GM04503 (cell line): ENCODE data around the gene MRPS14.
"Not testable (repeated sequence)": the region's sequence is repeated elsewhere in the genome, so short reads cannot be mapped to it uniquely, and the experiment has no call there.

Experiments
- DNase-seq: peaks from one replicate; pipeline ENCODE4 v3.0.0-alpha.2; 2012; ENCODE audit warnings: low read depth

MRPS14 gene

DNA sequence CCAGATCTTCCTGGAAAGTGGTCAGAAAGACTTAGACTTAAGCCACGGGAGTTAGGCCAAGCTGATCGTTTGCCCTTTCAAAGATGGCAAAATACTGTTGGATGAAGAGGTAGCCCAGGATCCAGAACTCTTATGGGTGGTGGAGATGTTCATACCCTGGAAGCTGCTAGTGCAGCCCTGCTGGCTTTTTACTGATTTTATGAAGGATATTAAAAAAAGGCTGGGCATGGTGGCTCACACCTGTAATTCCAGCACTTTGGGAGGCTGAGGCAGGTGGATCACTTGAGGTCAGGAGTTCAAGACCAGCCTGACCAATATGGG is 657 bp upstream of the MRPS14 start:
- DNase-seq: not testable (repeated sequence)

DNA sequence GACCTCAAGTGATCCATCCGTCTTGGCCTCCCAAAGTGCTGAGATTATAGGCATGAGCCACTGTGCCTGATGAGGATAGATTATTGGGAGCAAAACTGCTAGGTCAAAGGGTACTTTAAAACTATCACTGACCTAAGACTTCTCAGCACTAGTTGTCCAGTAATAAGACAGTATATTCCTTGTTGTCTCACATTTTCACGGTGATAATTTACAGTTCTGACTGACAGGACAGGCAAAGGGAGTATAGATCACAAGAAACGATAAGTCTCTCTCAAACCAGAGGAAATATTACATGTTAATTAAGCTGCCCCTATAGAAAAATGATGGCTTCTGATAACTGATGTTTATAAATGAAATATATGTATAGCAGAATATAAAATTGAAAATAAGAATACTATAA is 3.7 kb downstream of the MRPS14 start:
- no peak for DNase-seq

DNA sequence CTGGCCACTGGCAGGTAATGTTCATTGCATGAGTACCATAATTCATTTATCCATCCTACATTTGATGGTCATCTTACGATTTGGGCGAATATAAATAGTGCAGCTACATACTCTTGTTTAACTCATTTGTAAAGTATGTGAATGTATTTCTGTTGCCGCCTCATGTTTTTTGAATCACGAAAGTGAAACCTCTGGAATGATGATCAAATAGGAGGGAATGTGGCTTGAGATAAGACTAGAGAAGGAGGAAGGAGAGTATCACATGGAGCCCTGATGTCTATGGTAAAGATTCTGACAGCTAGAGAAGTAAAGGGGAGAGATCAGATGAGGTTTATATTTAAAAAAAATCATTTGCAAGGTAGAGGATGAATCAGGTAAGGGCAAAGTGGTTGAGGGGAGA is 8.0 kb downstream of the MRPS14 start:
- DNase-seq: no peak

DNA sequence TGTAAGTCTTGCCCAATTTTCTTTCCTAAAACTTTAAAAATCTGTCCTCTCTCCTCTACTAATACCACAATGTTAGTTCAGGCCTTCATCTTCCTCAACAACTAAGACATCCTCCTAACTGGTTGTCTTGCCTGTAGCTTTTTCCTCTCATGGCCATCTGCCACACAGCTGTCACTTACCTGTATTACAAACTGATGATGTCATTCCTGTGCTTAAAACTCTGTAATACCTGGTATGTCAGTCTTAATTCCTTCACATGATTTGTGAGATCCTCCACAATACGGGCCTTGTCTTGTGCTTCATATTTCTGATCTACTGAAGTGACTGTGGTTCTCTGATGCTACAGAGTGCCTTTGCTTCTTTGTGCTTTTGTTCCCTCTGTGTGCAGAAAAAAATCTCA is 9.8 kb downstream of the MRPS14 start:
- DNase-seq: no peak

DNA sequence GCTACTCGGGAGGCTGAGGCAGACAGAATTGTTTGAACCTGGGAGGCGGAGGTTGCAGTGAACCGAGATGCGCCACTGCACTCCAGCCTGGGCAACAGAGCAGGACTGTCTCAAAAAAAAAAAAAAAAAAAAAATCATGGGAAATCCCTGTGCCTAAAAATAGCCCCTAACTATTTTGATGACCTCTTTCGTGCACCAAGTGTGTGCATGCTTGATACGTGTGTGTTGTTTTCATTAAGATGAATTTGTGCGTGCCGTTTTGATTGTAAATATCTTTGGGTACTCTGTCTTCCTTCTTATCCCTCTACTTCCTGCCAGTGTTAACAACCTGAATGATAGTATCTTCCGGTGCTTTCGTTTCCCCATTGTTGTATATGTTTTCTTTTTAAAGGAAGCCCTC is 13.7 kb downstream of the MRPS14 start:
- no peak for DNase-seq

DNA sequence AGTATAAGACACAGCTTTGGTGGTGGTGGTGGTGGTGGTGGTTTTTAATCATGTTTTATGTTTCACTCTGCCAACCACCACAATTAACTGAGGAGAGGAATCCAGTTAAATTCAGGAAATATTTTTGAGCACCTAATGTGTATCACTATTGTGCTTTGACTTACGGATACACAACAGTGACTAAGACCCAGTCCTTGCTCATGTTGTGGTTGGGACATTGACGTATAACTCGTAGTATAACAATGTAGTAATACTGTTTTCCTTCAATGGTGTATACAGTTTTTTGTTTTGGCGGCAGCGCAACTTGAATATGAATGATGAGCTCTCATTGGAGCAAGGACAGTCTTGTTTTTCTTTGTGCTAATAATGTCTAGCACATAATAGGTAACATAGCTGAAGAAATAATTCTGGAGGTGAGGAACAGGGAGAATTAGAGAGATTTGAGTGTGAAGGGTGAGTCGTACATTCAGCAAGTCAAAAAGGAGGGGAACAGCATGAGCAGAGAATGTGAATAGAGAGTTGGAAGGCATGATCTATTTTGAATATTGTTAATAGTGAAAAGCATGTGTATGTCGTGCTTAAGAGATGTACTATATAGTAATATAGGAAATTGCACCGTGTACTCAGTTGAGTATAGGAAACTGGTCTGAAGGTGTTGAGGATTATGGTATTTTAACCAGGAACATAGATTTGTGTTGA is 18.0 kb downstream of the MRPS14 start:
- no peak for DNase-seq

DNA sequence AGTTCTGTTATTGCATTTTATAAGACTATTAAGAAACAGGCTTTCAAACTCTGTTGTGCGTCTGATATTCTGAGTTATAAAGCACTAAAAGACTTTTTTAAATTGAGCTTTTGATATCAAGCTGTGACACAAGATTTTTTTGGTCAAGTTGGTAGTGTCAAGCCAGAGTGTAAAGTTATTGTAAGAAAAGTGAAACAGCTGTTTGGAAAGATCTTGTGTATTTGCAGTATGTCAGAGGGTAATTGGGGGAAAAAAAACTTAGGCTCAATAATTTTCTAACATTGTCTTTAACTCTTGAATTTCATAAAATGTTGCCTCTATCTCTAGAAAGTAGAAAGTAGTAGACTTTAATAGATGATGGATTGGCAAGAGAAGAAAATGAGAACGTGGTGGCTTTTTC is 19.7 kb downstream of the MRPS14 start:
- no peak for DNase-seq

DNA sequence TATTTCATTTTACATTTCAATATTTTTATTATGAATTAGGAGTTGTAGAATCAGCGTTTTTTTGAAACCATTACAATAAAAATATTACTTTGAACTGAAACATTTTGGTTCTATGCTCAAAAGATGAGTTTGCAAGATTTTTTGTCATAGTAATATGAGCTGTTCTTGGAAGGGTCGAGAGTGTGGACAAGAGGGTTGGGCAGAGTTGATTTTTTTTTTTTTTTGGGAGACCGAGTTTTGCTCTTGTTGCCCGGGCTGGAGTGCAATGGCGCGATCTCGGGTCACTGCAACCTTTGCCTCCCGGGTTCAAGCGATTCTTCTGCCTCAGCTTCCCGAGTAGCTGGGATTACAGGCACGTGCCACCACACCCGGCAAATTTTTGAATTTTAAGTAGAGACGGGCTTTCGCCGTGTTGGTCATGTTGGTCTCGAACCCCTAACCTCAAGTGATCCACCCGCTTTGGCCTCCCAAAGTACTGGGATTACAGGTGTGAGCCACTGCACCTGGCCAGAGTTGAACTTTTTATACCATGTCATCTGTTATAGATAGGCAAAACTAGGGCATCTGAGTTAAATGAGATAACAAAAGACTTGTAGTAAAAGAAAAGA is 20.2 kb downstream of the MRPS14 start:
- no peak for DNase-seq

DNA sequence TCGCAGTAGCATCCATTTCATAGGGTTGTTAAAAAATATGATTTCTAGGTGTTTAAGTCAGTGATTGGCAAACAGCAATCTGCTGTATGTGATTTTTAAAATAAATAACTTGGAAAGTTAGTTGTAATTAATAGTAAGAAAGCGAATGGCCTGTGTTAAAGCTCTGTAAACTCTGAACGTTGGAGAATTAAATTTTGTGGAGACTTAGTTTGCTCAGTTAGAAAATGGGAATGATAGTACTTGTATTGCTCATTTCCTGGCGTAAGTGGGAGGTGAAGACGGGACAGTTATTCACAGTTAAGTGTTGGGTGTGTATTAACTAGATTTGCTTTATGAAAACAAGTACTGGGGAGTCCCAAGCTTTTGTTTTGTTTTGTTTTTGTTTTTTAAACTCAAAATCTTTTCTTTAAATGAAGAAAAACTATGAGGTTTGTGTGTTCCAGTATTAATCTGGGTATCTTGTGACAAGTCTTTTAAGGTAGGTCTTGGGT is 22.5 kb downstream of the MRPS14 start:
- DNase-seq: no peak

DNA sequence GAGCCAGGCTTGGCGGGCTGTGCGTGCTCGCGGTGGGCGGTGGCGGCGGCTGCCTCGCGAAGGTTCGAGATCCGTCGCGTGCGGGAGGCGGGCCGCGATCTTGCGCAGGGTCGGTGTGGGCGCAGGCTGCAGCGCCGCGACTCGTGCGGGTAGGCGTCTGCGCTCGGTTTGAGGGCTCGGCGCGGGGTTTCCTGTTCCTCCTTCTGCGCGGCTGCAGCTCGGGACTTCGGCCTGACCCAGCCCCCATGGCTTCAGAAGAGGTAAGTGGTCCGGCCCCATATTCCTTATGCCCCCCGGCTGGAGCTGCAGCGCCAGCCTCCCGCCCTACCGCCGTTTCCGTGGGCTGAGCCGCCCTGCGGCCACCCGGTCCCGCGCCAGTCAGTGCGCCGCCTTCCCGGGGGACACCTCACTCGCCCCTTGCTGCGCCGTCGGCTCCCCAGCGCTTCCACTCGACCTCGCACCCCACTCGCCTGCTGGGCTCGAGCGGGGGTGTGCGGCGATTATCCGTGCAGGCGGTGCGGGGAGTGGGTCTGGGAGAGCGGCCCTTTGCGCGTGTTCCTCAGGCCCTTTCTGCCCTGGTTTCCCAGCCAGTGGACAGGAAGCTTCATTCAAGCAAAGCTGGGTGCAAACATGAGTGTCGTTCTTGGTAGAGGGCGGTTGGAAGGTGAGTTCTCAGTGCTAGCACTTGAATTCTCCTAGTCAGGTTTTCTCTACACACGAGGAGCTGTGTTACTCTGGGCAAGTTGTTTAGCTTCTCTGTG is 23.1 kb downstream of the MRPS14 start, which contains the start of gene CACYBP:
TSS of gene CACYBP (plus strand) at position 12 of the 761 bp plus-strand sequence. CDS start at position 246, 234 bp downstream.
- DNase-seq: no peak

DNA sequence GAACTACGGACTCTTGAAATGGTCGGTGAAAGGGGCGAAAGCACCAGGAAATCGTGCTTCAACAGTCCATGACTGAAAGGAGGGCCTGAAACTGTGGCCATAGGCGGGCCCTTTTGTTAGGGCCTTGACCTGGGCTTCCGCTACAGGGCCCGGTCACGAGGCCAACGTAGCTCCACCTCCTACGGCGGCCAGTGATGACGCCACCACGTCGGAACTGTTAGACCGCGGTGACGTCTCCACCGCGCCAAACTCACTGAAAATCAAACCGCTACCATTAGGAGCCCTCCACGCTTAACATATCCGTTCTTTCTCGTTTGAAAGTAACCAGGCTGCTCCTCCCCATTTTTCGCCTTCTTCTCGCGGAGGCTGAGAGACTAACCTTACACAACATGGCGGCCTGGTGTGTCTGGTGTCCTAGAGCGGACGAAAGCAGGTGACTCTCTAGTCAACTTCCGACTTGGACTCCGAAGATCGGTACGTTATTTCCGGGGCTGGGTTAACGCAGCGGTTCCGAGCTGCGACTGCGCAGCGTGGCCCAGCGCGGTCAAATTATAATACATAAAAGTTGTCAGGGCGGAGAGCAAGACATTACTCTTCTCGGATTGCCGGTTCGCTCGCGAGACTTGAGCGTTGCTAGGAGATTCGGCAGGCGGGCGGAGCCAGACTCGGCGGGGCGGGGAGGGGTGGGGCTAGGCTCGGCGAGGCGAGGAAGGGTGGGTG is 23.8 kb downstream of the MRPS14 start:
- peak; percentile 97 for DNase-seq

DNA sequence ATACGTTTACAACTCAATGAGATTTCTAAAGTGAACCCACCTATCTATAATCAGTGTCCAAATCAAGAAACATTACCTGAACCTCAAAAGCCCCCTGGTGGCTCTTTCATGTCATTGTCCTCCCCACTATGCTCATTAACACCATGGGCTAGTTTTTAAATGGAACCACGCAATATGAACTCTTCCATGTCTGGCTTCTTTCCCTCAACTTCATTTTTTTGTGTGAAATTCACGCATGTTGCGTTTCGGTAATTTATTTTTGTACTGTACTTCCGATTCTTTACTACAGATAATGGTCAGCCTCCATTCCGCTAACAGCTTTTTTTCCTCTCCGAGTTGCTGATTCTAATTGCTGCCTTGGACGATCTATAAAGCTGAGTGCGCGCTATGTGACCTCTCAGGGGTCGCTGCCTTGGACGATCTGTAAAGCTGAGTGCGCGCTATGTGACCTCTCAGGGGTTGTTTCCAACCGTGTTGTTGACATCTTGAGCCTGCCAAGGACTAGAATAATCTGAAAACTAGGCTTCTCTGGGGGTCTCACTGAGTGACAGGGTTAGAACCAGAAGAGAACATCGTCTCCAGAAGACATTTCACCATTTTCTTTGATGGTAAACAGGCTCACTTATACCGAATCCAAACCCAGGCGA is 24.5 kb downstream of the MRPS14 start:
- DNase-seq: no peak

DNA sequence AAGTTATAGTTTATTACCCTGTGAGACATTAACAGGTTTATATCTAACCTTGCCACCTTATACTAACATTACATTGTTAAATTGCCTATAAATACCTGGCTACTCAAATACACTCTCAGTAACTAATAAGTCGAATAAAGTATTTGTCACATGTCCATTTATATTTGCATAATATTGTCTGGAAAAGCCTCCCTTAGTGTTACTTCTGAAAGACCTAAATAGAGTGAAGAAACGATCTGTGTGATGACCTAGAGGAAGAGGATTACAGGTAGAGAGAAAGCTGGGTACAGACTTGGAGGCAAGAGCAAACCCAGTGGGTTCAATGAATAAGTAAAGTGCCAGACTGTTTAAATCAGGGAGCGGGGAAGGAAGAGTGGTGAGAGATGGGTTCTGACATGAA is 26.2 kb downstream of the MRPS14 start:
- no peak for DNase-seq

DNA sequence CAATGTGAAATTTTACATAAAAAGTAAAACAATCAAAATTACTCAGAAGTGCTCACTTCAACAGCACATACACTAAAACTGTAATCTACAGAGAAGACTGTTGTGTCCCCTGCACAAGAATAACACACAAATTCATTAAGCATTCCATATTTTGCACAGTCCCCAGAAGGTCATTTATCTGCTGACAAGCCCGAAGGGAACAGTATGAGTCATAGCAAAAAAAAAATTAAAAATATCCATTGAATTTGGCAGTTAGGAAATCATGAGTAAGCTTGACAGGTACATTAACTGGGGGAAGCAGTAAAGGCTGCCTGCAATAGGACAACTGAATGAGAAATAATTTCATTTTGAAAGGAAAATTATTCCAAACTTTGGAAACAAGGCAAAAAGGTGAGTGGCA is 26.7 kb downstream of the MRPS14 start:
- no peak for DNase-seq

DNA sequence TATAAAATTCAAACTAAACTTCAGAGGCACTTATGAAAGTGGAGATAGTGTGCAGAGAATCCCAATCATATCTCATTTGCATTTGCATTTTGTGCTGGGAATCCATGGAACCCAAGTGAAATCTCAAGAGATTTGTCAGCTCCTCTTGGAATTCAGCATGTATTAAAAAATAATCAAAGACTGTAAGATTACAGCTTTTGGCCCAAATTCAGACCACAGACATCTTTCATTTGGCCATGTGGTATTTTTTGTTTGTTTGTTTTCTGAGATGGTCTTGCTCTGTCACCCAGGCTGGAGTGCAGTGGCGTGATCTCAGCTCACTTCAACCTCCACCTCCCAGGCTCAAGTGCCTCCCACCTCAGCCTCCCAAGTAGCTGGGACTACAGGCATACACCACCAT is 27.3 kb downstream of the MRPS14 start:
- DNase-seq: peak; percentile 70

DNA sequence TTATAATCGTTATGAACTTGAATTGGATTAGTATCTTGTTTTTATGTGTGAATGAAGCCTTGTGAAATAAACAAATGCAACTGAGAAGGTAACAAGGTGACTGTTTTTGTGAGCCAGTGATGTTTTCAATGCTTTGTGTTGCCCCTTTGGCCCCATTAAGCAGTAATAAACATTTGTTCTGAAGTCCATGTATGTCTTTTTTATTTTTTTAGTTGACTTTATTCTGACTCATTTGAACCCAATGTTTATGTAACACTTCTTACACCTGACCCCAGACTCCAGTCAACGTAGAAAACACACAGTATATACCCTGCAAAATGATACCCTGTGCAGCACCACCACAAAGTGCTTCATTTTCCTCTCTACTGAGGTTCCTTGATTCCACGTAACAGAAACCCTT is 28.1 kb downstream of the MRPS14 start:
- no peak for DNase-seq

DNA sequence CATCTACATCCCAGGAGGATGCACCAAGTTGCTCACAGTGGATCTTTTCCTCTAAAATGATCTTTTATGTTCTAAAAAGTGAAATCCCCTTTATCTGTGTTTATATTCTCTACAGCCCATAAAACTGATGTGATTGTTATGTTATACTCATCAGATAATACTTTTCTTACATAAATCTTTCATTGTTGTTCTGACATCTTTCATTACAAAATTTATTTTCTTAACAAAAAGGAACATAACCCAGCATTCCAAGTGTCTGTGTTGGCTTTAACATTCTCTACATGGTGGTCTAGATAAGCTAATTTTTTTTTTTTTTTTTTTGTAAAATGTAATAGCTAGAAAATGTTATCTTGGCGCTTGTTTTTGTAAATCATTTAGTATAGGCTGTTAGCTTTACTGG is 31.8 kb downstream of the MRPS14 start:
- DNase-seq: no peak

DNA sequence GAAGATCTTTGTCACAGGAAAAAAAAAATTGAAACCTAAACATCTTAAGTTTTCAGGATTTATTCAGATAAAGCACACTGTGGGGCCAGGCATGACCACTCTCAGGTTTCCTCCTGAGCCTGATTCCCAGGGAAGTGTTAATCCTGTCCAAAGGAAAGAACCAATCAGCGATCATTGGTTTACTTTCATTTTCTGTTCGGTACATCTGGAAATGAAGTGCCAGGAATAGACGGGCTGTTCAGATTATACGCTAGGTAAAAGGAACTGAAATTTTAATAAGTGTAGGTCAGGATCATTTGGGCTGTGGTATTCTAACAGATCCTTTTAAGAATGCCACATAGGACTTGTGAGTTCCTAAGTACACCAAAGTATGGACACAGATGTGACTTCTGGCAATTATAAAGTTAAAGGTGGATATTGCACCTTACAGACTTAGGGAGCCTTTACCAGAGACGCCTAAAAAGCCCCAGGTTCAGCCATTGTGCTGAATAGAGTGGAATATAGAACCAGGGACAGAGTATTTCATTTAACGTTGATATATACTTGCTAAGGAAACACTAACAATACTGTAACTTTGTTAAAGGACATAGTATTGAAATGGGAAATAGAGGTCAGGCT is 32.7 kb downstream of the MRPS14 start:
- DNase-seq: no peak

DNA sequence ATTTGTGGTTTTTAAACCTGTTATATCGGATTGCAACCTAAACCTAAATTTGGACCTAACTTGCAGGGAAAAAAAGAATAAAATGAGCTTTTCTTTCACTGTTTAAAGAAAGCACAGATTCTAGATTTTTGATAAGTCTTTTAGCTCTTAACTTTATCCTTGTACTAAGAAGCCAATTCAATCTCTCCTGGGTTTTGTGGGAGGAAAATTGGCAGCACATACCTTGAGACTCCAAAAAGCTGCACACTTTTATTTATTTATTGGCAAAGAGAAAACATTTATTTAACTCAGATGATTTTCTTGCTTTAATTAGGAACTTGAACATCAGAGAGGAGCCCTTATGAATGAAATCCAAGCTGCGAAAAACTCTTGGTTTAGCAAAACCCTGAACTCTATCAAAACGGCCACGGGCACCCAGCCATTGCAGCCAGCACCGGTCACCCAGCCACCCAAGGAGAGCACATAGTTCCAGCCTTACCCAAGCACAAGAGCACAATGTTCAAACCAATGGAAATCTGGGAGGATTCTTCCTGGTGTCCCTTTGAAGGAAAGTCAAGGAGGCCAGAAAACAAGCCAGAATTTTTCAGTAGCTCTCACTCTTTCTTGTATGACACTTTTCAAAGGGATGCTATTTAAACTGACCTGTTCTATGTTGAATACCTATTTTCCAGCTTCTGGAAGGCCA is 33.5 kb downstream of the MRPS14 start:
- DNase-seq: no peak

DNA sequence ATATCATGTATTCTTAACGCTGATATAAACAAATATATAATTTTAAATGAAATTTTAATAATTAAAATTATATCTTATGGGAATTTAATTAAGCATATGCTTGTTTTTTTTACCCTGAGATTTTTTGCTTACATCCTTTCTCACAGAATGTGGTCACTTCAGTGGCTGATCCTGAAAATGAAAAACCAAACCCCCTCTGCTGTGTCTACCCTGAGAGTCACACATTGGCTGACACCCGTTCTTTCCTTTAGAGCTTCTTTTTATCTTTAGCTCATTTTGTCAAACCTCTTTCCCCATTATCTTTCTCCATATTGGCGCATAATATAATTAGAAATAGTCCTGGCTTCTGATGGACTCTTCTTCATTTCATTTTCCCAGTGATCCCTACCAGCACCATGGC is 34.2 kb downstream of the MRPS14 start:
- no peak for DNase-seq

DNA sequence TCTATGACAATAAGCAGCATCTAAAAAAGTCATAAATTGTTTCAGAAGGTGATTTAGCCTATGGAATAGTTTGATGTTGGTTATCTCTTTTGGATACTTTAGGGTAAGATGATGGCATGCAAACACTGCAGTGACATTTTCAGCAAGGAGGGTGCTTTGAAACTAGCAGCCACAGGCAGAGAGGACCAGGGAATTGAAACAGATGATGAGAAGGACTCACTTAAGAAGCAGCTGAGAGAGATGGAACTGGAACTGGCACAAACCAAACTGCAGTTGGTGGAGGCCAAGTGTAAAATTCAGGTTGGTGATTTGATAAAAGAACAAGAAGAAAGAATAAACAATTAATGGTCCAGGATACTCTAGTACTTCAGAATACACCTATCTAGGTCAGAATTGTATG is 34.7 kb downstream of the MRPS14 start:
- DNase-seq: no peak
